HL-60 (cell line): ENCODE data around the gene PRRT3.

Experiments
- DNase-seq, 2 experiments: peaks; one replicate each; pipeline ENCODE4 v3.0.0-alpha.2; 2010 to 2020; ENCODE audit warnings: low read depth in 1 of 2, low spot score in 1 of 2
- H3K27ac ChIP-seq: fragments of 250-450 bp; sonication (Bioruptor Pico); replicated peaks from 2 replicates; pipeline ENCODE4 v1.5.1; 2020; ENCODE audit warnings: mild to moderate bottlenecking, moderate library complexity
- H3K27me3 ChIP-seq: fragments of 250-450 bp; sonication (Bioruptor Pico); 2 replicates; pipeline ENCODE4 v1.5.1; 2021; ENCODE audit warnings: mild to moderate bottlenecking, moderate library complexity; ENCODE audit not compliant: insufficient read depth, poor library complexity, severe bottlenecking
- H3K4me3 ChIP-seq: replicated peaks from 2 replicates; pipeline ENCODE4 v1.5.1; 2011; ENCODE audit warnings: mild to moderate bottlenecking, control low read depth, low read length; ENCODE audit not compliant: insufficient read depth
- GABPA ChIP-seq: IDR thresholded peaks from 2 replicates; pipeline ENCODE4 v1.6.1; 2012; ENCODE audit warnings: low read depth
- POLR2AphosphoS5 ChIP-seq: IDR thresholded peaks from 2 replicates; pipeline ENCODE4 v1.6.1; 2012; ENCODE audit warnings: low read depth
- REST ChIP-seq: IDR thresholded peaks from 2 replicates; pipeline ENCODE4 v1.6.1; 2012; ENCODE audit warnings: low read depth; ENCODE audit not compliant: insufficient replicate concordance
- SPI1 ChIP-seq: IDR thresholded peaks from 2 replicates; pipeline ENCODE4 v1.6.1; 2012; ENCODE audit warnings: low read depth, mild to moderate bottlenecking, borderline replicate concordance
- TF ChIP-seq, protein P1 (sequence below): IDR thresholded peaks from one replicate; pipeline ENCODE4 v1.5.1; 2011; ENCODE audit warnings: low read length, control low read depth, inconsistent platforms; ENCODE audit not compliant: insufficient read depth

The PRRT3 gene

GRCh38 chr3:9951598-9951961 lies 628 bp downstream of the PRRT3 start:
- no peak for DNase-seq
- Histone ChIP-seq H3K4me3 (peak overlapping the region; percentile 28; the same call in 1 of the 2 replicates), H3K27me3 (no peaks in the 10 kb centered on the region), H3K27ac (no peak overlapping the region)
- TF ChIP-seq SPI1 = no peak
- no peak for TF ChIP-seq POLR2AphosphoS5
- no peak for TF ChIP-seq REST
- TF ChIP-seq GABPA = no peak

- no peak overlapping the region for H3K27ac ChIP-seq
- TF ChIP-seq SPI1 (no peak), GABPA (no peak), POLR2AphosphoS5 (no peak), REST (no peak)
- TF ChIP-seq, protein P1, sequence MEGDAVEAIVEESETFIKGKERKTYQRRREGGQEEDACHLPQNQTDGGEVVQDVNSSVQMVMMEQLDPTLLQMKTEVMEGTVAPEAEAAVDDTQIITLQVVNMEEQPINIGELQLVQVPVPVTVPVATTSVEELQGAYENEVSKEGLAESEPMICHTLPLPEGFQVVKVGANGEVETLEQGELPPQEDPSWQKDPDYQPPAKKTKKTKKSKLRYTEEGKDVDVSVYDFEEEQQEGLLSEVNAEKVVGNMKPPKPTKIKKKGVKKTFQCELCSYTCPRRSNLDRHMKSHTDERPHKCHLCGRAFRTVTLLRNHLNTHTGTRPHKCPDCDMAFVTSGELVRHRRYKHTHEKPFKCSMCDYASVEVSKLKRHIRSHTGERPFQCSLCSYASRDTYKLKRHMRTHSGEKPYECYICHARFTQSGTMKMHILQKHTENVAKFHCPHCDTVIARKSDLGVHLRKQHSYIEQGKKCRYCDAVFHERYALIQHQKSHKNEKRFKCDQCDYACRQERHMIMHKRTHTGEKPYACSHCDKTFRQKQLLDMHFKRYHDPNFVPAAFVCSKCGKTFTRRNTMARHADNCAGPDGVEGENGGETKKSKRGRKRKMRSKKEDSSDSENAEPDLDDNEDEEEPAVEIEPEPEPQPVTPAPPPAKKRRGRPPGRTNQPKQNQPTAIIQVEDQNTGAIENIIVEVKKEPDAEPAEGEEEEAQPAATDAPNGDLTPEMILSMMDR = no peak
- H3K4me3 ChIP-seq = no peak overlapping the region
- DNase-seq = no peak
- no peaks in the 10 kb centered on the region for H3K27me3 ChIP-seq
Measured at GRCh38 chr3:9951126-9951525, 1.1 kb downstream of the PRRT3 start.

- no peak overlapping the region for H3K27ac ChIP-seq
- H3K4me3 ChIP-seq = no peak overlapping the region
- no peak for TF ChIP-seq POLR2AphosphoS5
- TF ChIP-seq REST = no peak
- TF ChIP-seq GABPA = no peak
- no peak for TF ChIP-seq SPI1
- TF ChIP-seq, protein P1 = no peak
- DNase-seq = no peak
- H3K27me3 ChIP-seq = no peaks in the 10 kb centered on the region
Measured at GRCh38 chr3:9949626-9950025, 2.6 kb downstream of the PRRT3 start.

GRCh38 chr3:9949115-9949514 lies 3.1 kb downstream of the PRRT3 start:
- no peak for TF ChIP-seq SPI1
- TF ChIP-seq, protein P1 = no peak
- TF ChIP-seq POLR2AphosphoS5 = no peak
- TF ChIP-seq REST = no peak
- no peak for TF ChIP-seq GABPA
- no peaks in the 10 kb centered on the region for H3K27me3 ChIP-seq
- no peak overlapping the region for H3K4me3 ChIP-seq
- no peak for DNase-seq
- H3K27ac ChIP-seq = no peak overlapping the region
